ENCODE data around the gene USH1C. TPM values are rescaled to one million over a fixed set of nuclear protein-coding genes. Genes with fewer than 3 reads are reported as not detected.

The USH1C gene
- total RNA-seq, 2 donors from 2014 or later, result 12.7 to 20.8 TPM

DNA sequence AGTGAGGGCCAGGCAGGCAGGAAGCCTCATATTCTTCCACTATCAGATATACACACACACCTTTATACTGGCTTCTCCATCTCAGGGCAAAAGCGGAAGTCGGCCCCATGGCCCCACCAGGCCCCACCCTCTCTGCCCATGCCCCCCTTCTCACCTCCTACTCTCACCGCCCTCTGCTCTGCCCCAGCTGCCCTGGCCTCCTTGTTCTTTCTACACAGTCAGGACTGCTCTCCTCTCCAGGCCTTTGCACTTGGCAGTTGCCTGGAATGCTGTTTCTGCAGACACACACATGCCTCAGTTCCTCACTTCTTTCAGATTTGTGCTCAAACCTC is 28.1 kb upstream of the USH1C start:
- Histone ChIP-seq H3K9me3 (no peaks in the 10 kb centered on the region), H3K27me3 (no peaks in the 10 kb centered on the region), H3K4me1 (no peaks in the 10 kb centered on the region), H3K36me3 (replicated peaks in 1 of 2; ENCODE audit: insufficient read depth in 1 of 2, low read depth in 2 of 2) (no peaks in the 10 kb centered on the region), H3K27ac (no peak overlapping the region), H3K4me3 (no peak overlapping the region)
- intact Hi-C loops (cut with DNase I), result no loop called here
- 64 to 70% methylated on average over 3 of the region's 3 CpGs for WGBS, 2 donors
- no peak for ATAC-seq
- TF ChIP-seq POLR2A (IDR thresholded peaks at IDR 0.05), result no peak
- TF ChIP-seq, protein P1, sequence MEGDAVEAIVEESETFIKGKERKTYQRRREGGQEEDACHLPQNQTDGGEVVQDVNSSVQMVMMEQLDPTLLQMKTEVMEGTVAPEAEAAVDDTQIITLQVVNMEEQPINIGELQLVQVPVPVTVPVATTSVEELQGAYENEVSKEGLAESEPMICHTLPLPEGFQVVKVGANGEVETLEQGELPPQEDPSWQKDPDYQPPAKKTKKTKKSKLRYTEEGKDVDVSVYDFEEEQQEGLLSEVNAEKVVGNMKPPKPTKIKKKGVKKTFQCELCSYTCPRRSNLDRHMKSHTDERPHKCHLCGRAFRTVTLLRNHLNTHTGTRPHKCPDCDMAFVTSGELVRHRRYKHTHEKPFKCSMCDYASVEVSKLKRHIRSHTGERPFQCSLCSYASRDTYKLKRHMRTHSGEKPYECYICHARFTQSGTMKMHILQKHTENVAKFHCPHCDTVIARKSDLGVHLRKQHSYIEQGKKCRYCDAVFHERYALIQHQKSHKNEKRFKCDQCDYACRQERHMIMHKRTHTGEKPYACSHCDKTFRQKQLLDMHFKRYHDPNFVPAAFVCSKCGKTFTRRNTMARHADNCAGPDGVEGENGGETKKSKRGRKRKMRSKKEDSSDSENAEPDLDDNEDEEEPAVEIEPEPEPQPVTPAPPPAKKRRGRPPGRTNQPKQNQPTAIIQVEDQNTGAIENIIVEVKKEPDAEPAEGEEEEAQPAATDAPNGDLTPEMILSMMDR (IDR thresholded peaks at IDR 0.05), result no peak
- DNase-seq, result no peak

DNA sequence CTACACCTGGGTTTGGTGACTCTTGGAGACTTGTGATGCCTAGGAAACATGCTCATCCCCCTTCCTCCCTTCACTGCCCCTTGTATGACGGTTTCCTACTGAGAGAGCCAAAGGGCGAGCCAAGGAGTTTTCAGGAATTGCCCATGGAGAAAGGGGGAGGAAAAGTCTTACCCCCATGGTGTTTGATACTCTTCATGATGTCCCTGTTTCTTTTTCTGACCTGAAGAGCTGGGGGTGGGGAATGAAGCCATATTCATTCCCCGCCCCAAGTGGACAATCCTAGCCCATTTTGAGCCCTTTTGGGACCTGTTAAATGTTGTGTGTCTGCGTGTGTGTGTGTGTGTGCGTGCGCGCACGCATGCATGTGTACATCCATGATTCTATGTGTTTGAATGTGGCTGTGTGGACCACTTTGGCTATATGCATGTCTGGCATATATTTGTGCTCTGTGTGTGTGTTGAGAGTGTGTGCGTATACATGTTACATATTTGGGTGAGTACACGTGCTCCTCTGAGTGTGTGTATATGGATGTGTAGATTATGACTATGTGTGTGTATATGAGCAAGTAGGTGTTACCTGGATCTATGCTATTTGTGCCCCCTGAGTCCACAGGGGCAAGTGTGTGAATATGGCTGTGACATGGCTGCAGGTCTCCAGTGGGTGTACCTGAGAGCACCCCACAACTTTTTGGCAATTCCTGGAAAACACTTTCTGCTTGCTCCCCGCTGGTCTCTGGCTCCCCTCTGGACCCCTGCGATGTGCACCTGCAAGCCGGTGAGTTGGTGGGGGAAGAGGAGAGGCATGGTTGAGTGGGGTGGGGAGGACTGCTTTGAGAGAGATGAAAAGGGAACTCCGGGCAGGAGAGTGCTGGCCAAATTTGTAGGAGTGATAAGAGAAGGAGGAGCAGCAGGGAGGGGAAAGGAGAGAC is 27.5 kb upstream of the USH1C start:
- intact Hi-C loops (cut with DNase I), result no loop called here
- Histone ChIP-seq H3K9me3 (no peaks in the 10 kb centered on the region), H3K4me3 (no peak overlapping the region), H3K27me3 (no peaks in the 10 kb centered on the region), H3K27ac (no peak overlapping the region), H3K36me3 (replicated peaks in 1 of 2; ENCODE audit: insufficient read depth in 1 of 2, low read depth in 2 of 2) (no peaks in the 10 kb centered on the region), H3K4me1 (no peaks in the 10 kb centered on the region)
- no peak for ATAC-seq
- WGBS, 2 donors, result 81 to 82% methylated on average over 14 of the region's 14 CpGs
- TF ChIP-seq POLR2A (IDR thresholded peaks at IDR 0.05), result no peak
- TF ChIP-seq, protein P1 (IDR thresholded peaks at IDR 0.05), result no peak
- DNase-seq, result no peak

DNA sequence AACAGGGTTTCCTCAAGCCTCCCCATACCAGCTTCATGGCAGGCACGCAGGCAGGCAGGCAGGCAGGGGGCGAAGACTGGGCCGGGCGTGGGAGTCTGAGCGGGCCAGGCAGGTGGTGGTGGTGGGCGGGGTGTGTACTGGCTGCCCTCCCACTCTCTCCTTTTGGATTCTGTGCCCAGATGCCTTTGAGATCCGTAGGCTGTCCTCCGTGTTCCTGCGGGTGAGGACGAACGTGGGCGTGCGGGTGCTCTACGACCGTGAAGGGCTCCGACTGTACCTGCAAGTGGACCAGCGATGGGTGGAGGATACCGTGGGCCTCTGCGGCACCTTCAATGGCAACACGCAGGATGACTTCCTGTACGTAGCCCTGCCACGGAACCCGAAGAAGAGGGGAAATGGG is 25.8 kb upstream of the USH1C start:
- Histone ChIP-seq H3K4me1 (no peaks in the 10 kb centered on the region), H3K27me3 (no peaks in the 10 kb centered on the region), H3K9me3 (no peaks in the 10 kb centered on the region), H3K36me3 (replicated peaks in 1 of 2; ENCODE audit: insufficient read depth in 1 of 2, low read depth in 2 of 2) (no peaks in the 10 kb centered on the region), H3K4me3 (no peak overlapping the region), H3K27ac (no peak overlapping the region)
- 61 to 78% methylated on average over 12 to 23 of the region's 23 CpGs for WGBS, 2 donors
- TF ChIP-seq, protein P1 (IDR thresholded peaks at IDR 0.05), result no peak
- no peak for TF ChIP-seq POLR2A (IDR thresholded peaks at IDR 0.05)
- no peak for DNase-seq
- no peak for ATAC-seq
- intact Hi-C loops (cut with DNase I), result no loop called here

DNA sequence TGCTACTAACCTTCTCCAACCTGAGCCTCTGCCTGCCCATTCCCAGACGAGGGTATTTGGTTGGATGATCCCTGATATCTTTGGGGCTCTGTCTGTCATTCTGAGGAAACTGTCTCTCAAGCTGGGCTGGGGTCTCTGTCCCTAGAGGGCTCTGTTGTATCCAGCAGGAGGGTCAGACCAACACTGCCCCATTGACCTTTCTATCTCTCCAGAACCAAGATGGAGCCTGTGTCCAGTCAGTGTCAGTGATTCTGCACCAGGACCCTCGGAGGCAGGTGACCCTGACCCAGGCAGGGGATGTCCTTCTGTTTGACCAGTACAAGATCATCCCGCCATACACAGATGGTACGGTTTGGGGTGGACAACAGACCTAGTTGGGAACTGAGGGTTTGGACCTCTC is 24.7 kb upstream of the USH1C start:
- no peak for ATAC-seq
- TF ChIP-seq, protein P1 (IDR thresholded peaks at IDR 0.05), result no peak
- no peak for TF ChIP-seq POLR2A (IDR thresholded peaks at IDR 0.05)
- Histone ChIP-seq H3K4me3 (no peak overlapping the region), H3K27ac (no peak overlapping the region), H3K9me3 (no peaks in the 10 kb centered on the region), H3K27me3 (no peaks in the 10 kb centered on the region), H3K4me1 (no peaks in the 10 kb centered on the region), H3K36me3 (replicated peaks in 1 of 2; ENCODE audit: insufficient read depth in 1 of 2, low read depth in 2 of 2) (no peaks in the 10 kb centered on the region)
- intact Hi-C loops (cut with DNase I), result no loop called here
- no peak for DNase-seq
- 60 to 69% methylated on average over 1 to 4 of the region's 4 CpGs for WGBS, 2 donors

DNA sequence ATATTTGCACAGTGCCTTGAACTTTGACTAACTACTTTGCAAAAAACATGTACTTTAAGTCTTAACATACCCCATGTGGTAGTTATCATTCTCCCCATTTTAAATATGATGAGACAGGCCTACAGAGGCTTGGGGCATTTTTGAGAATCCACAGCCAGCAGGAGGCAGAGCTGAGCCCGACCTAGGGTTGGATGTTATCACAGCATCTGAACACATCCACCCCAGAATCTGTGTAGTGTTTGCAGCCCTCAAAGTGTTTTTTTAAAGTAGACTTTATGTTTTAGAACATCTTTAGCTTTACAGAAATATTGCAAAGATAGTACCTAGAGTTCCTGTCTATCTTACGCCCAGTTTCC is 20.4 kb upstream of the USH1C start:
- H3K4me3 ChIP-seq, result no peak overlapping the region
- H3K36me3 ChIP-seq (replicated peaks in 1 of 2; ENCODE audit: insufficient read depth in 1 of 2, low read depth in 2 of 2), result no peaks in the 10 kb centered on the region
- WGBS, 2 donors, result 48 to 57% methylated on average over 2 of the region's 2 CpGs
- no peak for TF ChIP-seq POLR2A (IDR thresholded peaks at IDR 0.05)
- TF ChIP-seq, protein P1 (IDR thresholded peaks at IDR 0.05), result no peak
- H3K27ac ChIP-seq, result no peak overlapping the region
- ATAC-seq (no peak), DNase-seq (no peak)
- intact Hi-C loops (cut with DNase I), result no loop called here
- H3K4me1 ChIP-seq, result no peaks in the 10 kb centered on the region
- H3K27me3 ChIP-seq, result no peaks in the 10 kb centered on the region
- H3K9me3 ChIP-seq, result no peaks in the 10 kb centered on the region

Data from body of pancreas (tissue), 4 donors.